Adrenal gland (tissue), 5 donors: ENCODE data around the gene TRABD2A.

Experiments
- POLR2A ChIP-seq, 2 donors: fragments of 450-650 bp; IDR thresholded peaks; one replicate each; pipeline ENCODE4 v1.6.1; 2017; ENCODE audit warnings: antibody characterized with exemption in 2 of 2, mild to moderate bottlenecking in 2 of 2, moderate library complexity in 1 of 2
- TF ChIP-seq, protein P1 (sequence below), 6 experiments: fragments of 450-650 bp in 4 of 6; fragments of 200-600 bp in 2 of 6; sonication (generic) in 1 of 6; IDR thresholded peaks; 1 replicate in 5 of 6; 2 replicates in 1 of 6; pipeline versions ENCODE4 v1.5.1 to v1.8.0; 2016 to 2021; ENCODE audit warnings: antibody characterized with exemption in 6 of 6, mild to moderate bottlenecking in 2 of 6, moderate library complexity in 1 of 6
- donor health status: DM: no; HTN: no; CAD: no.

DNA sequence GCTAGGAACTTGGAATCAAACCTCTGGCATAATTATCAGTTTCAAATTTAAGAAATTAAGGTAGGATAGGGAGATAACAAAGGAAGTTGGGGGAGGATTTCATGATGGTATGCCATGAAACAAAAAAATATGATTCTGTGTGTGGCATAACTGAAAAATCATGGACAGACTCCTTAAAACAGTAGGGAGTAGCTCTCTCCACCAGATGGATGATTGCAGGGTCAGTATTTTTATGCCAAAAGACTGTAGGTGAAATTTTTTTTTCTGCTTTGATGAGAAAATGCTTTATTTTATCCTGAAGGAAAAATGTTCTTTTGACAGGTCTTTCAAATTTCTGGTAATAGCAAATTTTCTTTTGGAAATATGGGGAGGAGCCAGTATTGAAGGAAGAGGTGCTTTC is 94.3 kb downstream of the TRABD2A start:
- TF ChIP-seq, protein P1, sequence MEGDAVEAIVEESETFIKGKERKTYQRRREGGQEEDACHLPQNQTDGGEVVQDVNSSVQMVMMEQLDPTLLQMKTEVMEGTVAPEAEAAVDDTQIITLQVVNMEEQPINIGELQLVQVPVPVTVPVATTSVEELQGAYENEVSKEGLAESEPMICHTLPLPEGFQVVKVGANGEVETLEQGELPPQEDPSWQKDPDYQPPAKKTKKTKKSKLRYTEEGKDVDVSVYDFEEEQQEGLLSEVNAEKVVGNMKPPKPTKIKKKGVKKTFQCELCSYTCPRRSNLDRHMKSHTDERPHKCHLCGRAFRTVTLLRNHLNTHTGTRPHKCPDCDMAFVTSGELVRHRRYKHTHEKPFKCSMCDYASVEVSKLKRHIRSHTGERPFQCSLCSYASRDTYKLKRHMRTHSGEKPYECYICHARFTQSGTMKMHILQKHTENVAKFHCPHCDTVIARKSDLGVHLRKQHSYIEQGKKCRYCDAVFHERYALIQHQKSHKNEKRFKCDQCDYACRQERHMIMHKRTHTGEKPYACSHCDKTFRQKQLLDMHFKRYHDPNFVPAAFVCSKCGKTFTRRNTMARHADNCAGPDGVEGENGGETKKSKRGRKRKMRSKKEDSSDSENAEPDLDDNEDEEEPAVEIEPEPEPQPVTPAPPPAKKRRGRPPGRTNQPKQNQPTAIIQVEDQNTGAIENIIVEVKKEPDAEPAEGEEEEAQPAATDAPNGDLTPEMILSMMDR (IDR thresholded peaks at IDR 0.05) = no peak
- TF ChIP-seq POLR2A (IDR thresholded peaks at IDR 0.05) = no peak
